Left ventricle myocardium inferior (tissue), 1 donor: ENCODE measurements around the gene GATAD2A. TPM values are rescaled to one million over a fixed set of nuclear protein-coding genes. Genes with fewer than 3 reads are reported as not detected.
"Not testable (repeated sequence)": the region's sequence is repeated elsewhere in the genome, so short reads cannot be mapped to it uniquely, and the experiment has no call there.

Source experiments
- DNase-seq: peaks from one replicate; pipeline ENCODE4 v3.0.0-alpha.2; 2020
- H3K27ac ChIP-seq: fragments of 200-600 bp; replicated peaks from 2 replicates; pipeline ENCODE4 v1.8.0; 2021
- H3K27me3 ChIP-seq: fragments of 200-600 bp; 2 replicates; pipeline ENCODE4 v1.8.0; 2021; ENCODE audit warnings: low read depth
- H3K36me3 ChIP-seq: fragments of 200-600 bp; 2 replicates; pipeline ENCODE4 v1.8.0; 2021
- H3K4me1 ChIP-seq: fragments of 200-600 bp; 2 replicates; pipeline ENCODE4 v1.8.0; 2021
- H3K4me3 ChIP-seq: fragments of 200-600 bp; 2 replicates; pipeline ENCODE4 v1.8.0; 2021; ENCODE audit warnings: mild to moderate bottlenecking, moderate library complexity
- H3K9me3 ChIP-seq: fragments of 200-600 bp; replicated peaks from 2 replicates; pipeline ENCODE4 v1.8.0; 2021
- intact Hi-C: fragments of 100-400 bp; cut with micrococcal nuclease; formaldehyde crosslinking; loops from one replicate; pipeline ENCODE4 v1.11.0; 2022
- total RNA-seq: library from RNA; stranded (reverse); fragmentation: NEBNext Ultra II Directional; extraction: Animal tissue kit (Norgen Biotek cat#: 25700); gene quantifications from one replicate; pipeline ENCODE4 v1.2.1, GENCODE V29; 2021
- TF ChIP-seq, protein P1 (sequence below): fragments of 200-600 bp; IDR thresholded peaks from 2 replicates; pipeline ENCODE4 v1.8.0; 2021; ENCODE audit warnings: antibody characterized with exemption, mild to moderate bottlenecking, borderline replicate concordance
- donor health status: DM: no; HTN: yes; CAD: no; lungs with severe emphysema.

The GATAD2A gene
- total RNA-seq, 1 donor from 2014 or later, result 24.1 TPM

DNA sequence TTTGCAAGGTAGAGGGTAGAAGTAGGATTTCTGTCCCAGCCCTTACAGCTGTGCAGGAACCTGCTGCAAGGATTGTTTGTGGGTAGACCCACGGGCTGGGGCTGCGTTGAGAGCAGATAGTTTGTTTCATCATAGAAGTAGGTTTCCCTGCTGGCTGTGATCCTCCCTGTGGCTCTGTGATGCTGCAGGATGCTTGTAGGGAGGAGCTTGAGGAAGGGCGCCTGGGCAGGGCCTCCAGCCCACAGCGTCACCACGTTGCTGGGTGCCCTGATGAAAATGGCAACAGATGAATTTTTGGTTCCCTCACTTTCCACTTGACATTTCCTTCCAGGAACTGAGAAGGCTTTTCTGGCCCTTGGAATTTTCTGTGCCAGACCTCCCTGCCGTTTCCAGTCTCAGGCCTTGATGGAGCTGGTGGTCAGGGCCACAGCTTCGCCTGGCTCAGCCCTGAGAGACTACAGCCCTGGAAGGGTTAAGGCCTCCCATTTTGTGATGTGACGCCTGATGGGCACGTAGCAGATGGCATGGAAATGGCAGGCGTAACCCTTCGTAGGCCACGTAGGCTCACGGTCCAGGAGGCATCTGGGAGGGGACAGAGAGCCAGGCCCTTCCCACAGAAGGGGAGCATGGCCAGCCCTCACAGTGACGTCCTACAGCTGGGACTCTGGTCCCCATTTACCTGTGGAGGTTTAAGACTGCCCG is 42.2 kb downstream of the GATAD2A start:
- no peaks in the 10 kb centered on the region for H3K9me3 ChIP-seq
- no peak for DNase-seq
- H3K27ac ChIP-seq, result no peak overlapping the region
- H3K4me3 ChIP-seq, result no peak overlapping the region
- H3K4me1 ChIP-seq, result peaks cover 65% of the 10 kb centered on the region
- intact Hi-C loops, result no loop called here
- no peaks in the 10 kb centered on the region for H3K36me3 ChIP-seq
- TF ChIP-seq, protein P1, sequence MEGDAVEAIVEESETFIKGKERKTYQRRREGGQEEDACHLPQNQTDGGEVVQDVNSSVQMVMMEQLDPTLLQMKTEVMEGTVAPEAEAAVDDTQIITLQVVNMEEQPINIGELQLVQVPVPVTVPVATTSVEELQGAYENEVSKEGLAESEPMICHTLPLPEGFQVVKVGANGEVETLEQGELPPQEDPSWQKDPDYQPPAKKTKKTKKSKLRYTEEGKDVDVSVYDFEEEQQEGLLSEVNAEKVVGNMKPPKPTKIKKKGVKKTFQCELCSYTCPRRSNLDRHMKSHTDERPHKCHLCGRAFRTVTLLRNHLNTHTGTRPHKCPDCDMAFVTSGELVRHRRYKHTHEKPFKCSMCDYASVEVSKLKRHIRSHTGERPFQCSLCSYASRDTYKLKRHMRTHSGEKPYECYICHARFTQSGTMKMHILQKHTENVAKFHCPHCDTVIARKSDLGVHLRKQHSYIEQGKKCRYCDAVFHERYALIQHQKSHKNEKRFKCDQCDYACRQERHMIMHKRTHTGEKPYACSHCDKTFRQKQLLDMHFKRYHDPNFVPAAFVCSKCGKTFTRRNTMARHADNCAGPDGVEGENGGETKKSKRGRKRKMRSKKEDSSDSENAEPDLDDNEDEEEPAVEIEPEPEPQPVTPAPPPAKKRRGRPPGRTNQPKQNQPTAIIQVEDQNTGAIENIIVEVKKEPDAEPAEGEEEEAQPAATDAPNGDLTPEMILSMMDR, result no peak
- no peaks in the 10 kb centered on the region for H3K27me3 ChIP-seq

DNA sequence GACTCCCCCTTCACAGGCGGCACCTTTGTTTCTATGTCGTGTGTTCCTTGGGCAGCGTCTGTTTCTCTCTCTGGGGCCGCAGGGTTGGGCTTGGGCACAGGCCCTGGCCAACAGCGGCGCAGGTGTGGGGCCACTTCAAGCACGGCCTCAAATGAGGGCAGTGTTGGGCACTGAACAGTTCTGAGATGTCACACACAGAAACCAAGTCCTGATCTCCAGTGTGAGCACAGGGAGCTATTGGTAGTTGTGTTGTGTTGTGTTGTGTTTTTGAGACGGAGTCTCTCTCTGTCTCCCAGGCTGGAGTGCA is 42.7 kb downstream of the GATAD2A start:
- Histone ChIP-seq H3K27ac (no peak overlapping the region), H3K4me1 (peaks cover 70% of the 10 kb centered on the region), H3K36me3 (no peaks in the 10 kb centered on the region), H3K9me3 (no peaks in the 10 kb centered on the region), H3K4me3 (no peak overlapping the region), H3K27me3 (no peaks in the 10 kb centered on the region)
- no peak for DNase-seq
- TF ChIP-seq, protein P1, result no peak
- intact Hi-C loops, result no loop called here

DNA sequence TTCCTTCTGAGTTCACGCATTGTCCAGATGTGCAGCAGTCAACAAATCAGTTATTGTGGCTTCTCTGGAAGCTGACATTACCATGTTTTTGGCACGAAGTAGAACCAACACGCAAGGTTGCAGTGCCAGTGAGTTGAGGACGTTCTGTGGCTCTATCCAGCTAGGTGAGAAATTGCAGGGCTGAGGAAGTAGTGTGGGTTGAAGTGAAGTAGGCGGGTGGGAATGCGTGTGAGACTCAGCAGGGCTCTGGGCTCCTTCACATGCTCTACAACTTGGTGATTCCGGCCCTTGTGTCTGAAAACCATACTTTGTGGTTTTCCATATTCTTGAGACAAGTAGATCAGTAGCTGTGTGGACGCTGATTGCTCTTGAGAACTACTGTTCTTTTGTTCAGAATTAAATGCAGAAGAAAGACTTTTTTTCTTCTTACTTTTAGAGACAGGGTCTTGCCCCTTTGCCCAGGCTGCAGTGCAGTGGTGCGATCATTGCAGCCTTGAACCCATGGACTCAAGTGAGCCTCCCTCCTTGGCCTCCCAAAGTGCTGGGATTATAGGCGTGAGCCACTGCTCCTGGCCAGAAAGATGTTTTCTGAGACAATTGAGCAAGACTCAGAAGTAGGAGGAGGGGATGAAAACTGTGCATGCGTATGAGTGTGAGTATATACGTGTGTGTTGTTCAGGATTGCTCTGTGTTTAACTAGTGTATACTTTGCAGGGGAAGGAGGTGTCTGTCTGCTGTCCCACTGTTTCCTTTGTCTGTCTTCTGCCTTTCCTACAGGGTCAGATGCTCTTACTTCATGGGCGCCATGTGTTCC is 46.2 kb downstream of the GATAD2A start:
- no peak for DNase-seq
- TF ChIP-seq, protein P1, result no peak
- H3K4me3 ChIP-seq, result no peak overlapping the region
- intact Hi-C loops, result no loop called here
- no peaks in the 10 kb centered on the region for H3K9me3 ChIP-seq
- H3K27ac ChIP-seq, result no peak overlapping the region
- peaks cover 66% of the 10 kb centered on the region for H3K4me1 ChIP-seq
- no peaks in the 10 kb centered on the region for H3K36me3 ChIP-seq
- H3K27me3 ChIP-seq, result no peaks in the 10 kb centered on the region

DNA sequence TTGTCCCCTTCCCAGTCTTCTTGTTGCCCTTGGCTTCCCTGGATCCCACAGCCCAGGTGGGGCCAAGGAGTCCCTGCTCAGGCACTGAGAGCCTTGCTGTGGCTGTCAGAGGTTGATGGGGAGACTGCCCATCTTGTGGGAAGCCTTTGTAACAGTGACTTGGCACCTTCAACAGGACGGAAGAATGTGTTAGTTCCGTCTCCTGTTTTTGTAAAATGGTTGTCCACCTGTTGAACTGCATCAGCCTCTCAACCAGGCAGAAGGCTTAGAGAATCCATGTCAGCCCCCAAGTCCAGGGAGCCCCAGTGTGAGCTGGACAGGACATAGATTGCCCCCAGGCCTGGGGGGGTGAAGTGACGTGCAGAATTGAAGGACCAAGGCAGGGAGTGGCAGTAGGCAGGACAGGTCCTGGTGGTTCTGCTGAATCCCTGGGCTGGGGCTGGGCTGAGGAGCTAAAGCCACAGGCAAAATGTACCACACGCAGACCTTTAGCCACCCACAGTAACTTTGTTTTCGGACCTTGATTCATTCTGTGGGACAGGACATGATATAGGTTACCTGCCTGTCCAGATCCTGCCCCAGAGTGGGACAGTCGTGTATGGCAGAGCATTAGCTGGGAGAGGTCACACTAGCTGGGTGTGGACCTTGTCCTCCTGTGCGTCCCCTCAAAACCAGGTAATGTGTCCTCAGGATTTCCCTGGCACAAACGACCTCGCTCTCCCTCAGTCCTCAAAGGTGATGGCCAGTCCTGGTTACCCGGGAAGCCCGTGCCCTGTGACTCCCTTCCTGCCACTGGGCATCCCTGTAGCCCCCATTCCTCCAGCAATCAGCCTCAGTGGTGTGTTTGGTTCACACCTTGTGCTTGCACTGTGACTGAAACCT is 47.0 kb downstream of the GATAD2A start:
- Histone ChIP-seq H3K27ac (no peak overlapping the region), H3K36me3 (peaks cover 3% of the 10 kb centered on the region), H3K4me1 (peaks cover 58% of the 10 kb centered on the region), H3K4me3 (no peak overlapping the region), H3K9me3 (no peaks in the 10 kb centered on the region), H3K27me3 (no peaks in the 10 kb centered on the region)
- no peak for DNase-seq
- intact Hi-C loops, result no loop called here
- TF ChIP-seq, protein P1, result no peak

DNA sequence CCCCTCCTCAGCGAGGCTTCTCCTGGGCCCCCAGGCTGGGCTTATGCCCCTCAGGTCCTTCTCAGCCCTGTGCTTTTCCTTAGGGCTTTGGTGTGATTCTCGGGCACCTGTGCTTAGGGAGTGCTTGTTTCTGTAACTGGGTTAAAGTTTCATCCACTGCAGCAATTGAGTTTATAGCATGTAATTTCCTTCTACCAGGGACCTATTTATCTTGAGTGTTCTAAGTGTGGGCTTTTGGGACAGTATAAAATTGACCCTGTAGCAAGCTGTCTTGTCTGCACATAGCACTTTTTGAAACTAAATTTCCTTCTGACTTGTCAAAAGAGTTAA is 47.6 kb downstream of the GATAD2A start:
- no peak overlapping the region for H3K27ac ChIP-seq

DNA sequence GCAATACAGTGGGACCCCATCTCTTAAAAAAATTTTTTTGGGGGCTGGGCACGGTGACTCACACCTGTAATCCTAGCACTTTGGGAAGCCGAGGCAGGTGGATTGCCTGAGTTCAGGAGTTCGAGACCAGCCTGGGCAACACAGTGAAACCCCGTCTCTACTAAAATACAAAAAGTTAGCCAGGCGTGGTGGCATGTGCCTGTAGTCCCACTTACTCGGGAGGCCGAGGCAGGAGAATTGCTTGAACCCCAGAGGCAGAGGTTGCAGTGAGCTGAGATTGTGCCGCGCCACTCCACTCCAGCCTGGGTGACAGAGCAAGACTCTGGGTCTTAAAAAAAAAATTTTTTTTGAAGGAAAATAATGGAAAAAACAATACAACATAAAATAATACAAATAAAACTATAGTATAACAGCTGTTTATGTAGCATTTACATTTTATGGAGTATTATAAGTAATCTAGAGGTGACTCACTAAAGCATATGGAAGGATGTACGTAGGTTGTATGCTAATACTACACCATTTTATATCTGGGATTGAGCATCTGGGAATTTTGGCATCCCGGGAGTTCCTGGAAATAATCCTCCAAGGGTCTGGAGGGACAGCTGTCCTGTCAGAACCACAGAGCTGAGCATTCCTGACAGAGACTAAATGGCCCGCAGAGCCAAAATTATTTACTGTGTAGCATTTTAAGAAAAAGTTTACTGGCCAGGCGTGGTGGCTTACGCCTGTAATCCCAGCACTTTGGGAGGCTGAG is 49.9 kb downstream of the GATAD2A start:
- DNase-seq, H3K9me3 ChIP-seq, H3K27me3 ChIP-seq, intact Hi-C loops, H3K4me3 ChIP-seq, H3K27ac ChIP-seq, H3K36me3 ChIP-seq: not testable (repeated sequence)
- H3K4me1 ChIP-seq, result peaks cover 59% of the 10 kb centered on the region

More for the DNA sequence above, 47.6 kb downstream of the GATAD2A start:
- Histone ChIP-seq H3K4me3 (no peak overlapping the region), H3K4me1 (peaks cover 58% of the 10 kb centered on the region), H3K27me3 (no peaks in the 10 kb centered on the region), H3K36me3 (peaks cover 3% of the 10 kb centered on the region), H3K9me3 (no peaks in the 10 kb centered on the region)
- no peak for DNase-seq
- TF ChIP-seq, protein P1, result no peak
- intact Hi-C loops, result no loop called here
